ENCODE results near the gene GMPPA.

GMPPA gene

DNA sequence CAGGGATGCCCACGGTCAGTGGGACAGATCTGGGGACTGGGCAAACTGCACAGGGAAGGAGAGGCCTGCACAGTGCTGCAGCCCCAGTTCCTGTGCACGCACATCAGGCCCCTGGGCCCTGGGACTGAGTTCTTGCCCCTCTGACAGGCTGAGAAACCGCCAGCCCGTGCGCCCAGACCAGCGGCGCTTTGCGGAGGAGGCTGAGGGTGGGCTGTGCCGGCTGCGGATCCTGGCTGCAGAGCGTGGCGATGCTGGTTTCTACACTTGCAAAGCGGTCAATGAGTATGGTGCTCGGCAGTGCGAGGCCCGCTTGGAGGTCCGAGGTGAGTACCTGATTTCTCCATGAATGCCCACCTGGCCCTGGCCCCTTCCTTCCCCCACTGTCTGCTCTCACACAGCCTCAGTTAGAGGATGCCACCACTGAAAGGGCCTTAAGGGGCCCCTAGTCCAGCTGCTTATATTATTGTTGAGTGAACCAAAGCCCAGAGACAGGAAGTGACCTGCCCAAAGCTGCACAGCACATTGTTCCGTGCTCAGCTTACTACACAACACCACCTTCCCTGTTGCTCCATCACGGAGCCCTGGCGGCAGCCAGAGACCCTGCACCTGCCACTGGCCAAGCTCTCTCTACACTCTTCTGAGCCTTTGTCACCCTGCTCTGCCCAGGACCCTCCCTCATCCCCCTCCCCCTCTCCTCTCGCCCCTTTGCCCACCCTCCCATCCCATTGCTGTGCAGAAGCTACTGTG, 34.2 kb upstream of the GMPPA start:
- TF ChIP-seq, protein P1, sequence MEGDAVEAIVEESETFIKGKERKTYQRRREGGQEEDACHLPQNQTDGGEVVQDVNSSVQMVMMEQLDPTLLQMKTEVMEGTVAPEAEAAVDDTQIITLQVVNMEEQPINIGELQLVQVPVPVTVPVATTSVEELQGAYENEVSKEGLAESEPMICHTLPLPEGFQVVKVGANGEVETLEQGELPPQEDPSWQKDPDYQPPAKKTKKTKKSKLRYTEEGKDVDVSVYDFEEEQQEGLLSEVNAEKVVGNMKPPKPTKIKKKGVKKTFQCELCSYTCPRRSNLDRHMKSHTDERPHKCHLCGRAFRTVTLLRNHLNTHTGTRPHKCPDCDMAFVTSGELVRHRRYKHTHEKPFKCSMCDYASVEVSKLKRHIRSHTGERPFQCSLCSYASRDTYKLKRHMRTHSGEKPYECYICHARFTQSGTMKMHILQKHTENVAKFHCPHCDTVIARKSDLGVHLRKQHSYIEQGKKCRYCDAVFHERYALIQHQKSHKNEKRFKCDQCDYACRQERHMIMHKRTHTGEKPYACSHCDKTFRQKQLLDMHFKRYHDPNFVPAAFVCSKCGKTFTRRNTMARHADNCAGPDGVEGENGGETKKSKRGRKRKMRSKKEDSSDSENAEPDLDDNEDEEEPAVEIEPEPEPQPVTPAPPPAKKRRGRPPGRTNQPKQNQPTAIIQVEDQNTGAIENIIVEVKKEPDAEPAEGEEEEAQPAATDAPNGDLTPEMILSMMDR (conservative IDR thresholded peaks at IDR 0.05) = no peak

DNA sequence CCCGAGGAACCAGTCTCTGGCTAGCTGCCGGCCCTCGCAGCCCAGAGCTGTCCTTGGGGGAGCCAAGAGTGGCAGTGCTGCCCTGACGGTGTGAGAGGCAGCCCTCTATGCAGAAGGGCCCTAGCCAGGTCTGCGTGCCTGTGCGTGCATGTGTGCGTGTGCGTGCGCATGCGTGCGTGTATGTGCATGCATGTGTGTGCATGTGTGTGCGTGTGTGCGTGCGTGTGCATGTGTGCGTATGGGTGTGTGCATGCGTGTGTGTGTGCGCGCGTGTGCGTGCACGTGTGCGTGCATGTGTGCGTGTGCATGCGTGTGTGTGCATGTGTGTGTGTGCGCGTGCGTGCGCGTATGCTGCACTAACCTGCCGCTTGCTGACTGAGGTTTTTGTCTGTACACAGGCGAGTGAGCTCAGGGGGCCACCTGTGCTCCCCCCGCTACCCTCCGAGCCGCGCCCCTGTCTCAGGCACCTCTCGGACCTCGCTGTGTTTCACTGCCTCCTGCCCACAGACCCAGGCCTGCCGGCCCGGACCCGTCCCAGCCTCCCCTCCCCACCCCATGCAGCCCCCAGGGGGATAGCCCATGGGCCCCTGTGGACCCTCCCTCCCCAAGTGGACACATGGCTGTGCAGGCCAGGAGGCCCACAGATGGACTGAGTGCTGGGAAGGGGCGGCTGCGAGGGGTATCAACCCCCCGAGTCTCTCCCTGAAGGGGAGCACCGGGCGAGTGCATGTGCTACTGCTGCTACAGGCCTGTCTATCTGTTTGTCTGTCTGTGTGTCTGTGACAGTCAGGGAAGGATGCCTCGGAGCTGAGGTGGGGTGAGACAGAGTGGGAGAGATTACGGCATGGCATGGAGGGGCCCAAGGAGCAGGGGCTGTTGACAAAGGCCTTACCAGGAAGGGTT, 32.8 kb upstream of the GMPPA start:
- TF ChIP-seq, protein P1 (conservative IDR thresholded peaks at IDR 0.05) = no peak
- H3K27ac ChIP-seq = no peak overlapping the region

More for the DNA sequence above, 34.2 kb upstream of the GMPPA start:
- no peak overlapping the region for H3K27ac ChIP-seq

DNA sequence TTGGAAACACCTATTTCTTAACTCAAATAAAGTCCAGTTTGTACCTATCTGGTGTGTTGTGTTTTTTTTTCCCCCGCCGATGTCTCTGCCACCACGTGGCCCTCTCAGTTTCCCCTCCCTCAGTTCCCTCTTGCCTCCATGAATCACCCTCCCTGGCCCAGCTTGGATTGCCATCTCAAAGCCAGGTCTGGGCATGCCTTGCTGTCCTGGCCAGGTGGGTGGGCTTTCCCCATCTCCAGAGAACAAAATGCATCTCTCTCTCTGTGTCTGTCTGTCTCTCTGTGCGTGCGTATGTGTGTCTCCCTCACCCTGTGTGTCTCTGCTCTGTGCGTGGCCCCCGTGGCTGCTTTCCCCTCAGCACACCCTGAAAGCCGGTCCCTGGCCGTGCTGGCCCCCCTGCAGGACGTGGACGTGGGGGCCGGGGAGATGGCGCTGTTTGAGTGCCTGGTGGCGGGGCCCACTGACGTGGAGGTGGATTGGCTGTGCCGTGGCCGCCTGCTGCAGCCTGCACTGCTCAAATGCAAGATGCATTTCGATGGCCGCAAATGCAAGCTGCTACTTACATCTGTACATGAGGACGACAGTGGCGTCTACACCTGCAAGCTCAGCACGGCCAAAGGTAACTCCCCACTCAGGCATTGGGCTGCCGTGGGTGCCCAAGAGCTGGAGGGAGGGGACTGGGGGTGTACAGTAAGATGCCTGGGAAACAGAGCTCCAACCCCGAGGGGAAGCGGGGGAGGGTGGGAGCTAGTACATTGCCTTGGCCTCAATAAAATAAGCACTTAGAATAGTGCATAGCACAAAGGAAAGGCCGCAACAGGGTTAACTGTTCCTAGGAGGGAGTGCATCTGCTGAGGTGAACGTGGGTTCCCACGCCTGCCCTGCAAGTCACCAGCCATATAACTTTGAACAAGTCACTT, 31.6 kb upstream of the GMPPA start:
- H3K27ac ChIP-seq = no peak overlapping the region
- TF ChIP-seq, protein P1 (conservative IDR thresholded peaks at IDR 0.05) = no peak

DNA sequence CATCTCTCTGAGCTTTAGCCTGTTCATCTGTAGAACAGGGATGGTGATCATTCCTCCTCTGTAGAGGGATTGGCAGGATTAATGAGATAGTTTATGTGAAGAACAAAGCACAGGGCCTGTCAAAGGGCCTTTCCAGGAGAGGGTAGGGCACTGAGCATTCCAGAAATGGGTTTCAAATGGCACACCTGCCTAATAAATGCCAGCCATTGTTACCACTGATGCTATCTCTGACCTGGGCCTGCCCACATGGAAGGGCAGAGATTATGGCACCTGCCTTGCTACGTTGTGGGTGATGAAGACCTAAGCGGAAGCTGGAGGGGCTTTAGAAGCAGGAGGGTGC, 31.0 kb upstream of the GMPPA start:
- TF ChIP-seq, protein P1 (conservative IDR thresholded peaks at IDR 0.05) = no peak
- H3K27ac ChIP-seq = no peak overlapping the region

DNA sequence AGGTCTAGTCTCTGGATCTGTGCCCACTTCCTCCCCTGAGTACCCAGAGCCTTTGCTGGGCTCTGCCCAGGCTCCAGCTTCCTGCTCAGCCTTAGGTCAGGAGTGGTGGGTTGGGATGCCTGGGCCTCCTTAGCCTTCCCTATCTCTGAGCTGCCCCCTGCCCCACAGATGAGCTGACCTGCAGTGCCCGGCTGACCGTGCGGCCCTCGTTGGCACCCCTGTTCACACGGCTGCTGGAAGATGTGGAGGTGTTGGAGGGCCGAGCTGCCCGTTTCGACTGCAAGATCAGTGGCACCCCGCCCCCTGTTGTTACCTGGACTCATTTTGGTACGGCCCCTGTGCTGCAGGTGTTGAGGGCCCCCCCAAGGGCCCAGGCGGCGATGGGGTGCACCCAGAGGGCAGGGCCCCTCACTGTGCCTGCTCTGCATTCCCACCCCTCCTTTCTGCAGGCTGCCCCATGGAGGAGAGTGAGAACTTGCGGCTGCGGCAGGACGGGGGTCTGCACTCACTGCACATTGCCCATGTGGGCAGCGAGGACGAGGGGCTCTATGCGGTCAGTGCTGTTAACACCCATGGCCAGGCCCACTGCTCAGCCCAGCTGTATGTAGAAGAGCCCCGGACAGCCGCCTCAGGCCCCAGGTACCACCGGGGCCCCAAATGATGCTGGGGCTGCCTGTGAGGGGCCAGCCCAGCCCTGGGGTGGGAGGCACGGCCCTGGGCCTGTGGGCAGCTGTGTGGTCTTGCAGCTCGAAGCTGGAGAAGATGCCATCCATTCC, 30.1 kb upstream of the GMPPA start:
- TF ChIP-seq, protein P1 (conservative IDR thresholded peaks at IDR 0.05) = no peak
- no peak overlapping the region for H3K27ac ChIP-seq

DNA sequence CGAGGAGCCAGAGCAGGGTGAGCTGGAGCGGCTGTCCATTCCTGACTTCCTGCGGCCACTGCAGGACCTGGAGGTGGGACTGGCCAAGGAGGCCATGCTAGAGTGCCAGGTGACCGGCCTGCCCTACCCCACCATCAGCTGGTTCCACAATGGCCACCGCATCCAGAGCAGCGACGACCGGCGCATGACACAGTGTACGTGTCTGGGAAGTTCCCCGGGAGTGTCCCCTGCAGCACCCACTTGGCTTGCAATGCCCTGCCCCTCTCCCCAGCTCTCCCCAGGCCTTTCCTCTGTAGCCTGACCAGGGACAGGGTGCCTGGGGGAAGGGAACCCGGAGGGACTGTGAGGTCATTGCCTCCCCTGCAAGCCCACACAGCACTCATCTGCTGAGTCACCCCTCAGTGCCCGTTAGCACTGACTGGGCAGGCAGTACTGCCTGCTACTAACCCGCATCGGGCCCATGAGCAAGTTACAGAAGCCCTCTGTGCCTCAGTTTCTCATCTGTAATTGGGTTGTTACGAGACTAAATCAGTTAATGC, 29.4 kb upstream of the GMPPA start:
- TF ChIP-seq, protein P1 (conservative IDR thresholded peaks at IDR 0.05) = no peak
- no peak overlapping the region for H3K27ac ChIP-seq
